ENCODE data around the gene MACROD2.

The MACROD2 gene

DNA sequence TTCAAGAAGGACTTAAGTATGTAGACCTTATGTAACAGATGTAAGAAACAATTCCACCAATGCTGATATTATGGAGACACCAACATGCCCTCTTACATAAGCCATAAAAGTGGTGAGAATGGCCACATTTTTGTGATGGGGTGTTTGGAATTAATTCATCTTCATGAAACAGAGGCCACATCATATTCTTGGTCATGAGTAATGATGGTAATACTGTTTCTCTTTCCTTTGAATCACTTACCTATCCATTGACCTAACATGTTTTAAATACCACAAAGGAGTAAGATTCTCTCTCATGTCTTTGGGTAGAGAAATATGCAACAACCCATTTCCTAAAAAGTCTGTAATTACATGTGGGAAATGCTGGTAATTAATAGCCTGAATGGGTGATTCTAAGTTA is 887.5 kb downstream of the MACROD2 start:
- no peak for DNase-seq (ENCODE audit: extremely low read depth in 1 of 2, low read depth in 1 of 2)

DNA sequence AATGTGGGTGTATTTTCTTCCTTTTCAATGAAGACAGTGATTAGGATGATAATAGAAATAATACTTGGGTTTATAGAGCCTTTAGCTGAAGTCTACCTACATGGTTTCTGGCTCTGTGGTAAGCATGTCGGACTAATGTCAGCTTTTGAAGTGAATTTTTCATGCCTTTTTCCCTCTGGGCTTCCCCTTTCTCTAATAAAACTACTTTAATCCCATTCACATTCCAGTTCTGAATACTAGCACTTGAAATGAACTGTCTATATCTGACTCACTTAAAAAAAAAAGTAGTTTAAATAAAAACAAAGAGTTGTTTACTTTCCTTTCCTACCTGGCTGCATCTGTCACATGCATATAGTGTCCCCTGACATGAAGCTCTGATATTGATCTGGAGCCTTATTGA is 888.0 kb downstream of the MACROD2 start:
- DNase-seq (ENCODE audit: extremely low read depth in 1 of 2, low read depth in 1 of 2) = no peak

DNA sequence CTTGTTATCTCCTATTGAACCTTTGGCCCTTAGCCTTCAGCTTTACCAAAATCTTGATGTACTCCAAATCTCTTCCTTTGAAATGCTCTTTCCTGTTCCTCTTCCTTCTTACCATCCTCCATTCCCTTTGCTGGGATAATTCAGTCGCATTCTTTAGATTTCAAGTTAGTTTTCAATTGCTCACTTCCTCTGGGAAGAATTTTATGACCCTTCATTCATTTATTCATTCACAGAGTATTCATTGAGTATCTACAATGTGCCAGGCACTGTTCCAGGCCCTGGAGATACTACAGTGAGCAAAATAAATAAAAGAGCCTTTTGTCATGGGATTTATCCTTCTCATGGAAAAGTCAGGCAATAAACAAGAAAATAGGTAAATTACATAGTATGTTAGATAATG is 890.3 kb downstream of the MACROD2 start:
- no peak for DNase-seq (ENCODE audit: extremely low read depth in 1 of 2, low read depth in 1 of 2)

DNA sequence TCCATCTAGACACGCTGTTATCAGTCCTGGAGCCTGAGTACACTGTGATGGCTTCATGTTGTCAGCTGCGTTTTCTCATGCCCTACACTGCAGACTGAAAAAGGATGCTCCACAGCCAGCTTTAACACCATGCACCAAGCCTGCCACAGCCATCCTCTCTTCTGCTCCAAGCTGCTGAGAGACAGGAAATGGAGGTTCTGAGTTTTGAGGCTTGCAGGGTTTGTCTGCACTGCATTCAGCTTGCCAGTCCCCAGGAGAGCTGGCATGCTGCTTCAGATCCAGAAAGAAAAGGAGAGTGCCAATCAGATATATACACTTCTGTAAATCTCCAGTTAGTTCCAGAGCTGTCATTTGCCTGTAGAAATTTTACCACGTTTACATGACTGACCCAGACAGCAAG is 892.8 kb downstream of the MACROD2 start:
- no peak for DNase-seq (ENCODE audit: extremely low read depth in 1 of 2, low read depth in 1 of 2)

DNA sequence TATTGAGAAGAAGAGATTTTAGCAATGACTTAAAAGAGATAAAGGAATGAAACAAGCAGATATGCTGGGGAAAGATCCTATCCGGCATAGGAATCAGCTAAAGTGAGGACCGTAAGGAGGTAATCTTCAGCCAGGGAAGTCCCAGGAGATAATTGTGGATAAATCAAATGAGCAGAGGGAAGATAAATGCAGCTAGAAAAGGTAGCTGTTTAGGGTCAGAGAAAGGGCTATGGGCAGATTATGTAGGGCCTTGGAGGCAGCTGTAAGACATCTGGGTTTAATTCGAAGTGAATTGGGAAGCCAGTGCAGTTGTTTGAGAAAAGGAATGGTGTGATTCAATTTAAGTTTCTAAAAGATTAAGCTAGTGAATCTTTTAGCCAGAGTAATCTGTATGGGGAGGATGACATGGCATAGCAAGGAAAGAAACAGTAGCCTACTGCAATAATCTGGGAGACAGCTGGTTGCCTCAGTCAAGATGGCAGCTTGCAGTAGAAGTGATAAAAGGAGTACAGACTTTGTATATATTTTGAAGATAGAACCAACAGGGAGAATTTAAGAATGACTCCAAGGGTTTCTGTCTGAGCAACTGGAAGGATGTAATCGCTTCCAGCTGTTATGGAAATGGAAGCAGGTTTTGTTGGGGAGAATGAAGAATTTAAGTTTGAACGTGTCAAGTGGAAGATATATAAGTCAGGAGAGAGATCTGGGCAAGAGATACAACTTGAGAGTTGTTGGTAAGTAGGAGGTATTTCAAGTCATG is 894.4 kb downstream of the MACROD2 start:
- DNase-seq (ENCODE audit: extremely low read depth in 1 of 2, low read depth in 1 of 2) = no peak

DNA sequence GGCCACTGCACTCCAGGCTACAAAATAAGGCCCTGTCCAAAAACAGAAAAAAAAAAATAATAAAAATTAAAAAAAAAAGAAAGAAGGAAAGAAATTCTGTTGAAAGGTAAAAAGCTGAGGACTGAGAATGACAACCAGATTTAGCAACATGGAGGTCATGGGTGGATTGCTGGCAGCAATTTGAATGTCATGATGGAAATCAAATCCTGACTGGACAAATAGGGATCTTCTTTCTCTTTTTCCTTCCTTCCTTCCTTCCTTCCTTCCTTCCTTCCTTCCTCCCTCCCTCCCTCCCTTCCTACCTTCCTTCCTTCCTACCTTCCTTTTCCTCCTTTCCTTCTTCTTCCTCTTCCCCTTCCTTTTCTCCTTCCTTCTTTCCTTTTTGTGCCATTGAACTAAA is 895.4 kb downstream of the MACROD2 start:
- no peak for DNase-seq (ENCODE audit: extremely low read depth in 1 of 2, low read depth in 1 of 2)

DNA sequence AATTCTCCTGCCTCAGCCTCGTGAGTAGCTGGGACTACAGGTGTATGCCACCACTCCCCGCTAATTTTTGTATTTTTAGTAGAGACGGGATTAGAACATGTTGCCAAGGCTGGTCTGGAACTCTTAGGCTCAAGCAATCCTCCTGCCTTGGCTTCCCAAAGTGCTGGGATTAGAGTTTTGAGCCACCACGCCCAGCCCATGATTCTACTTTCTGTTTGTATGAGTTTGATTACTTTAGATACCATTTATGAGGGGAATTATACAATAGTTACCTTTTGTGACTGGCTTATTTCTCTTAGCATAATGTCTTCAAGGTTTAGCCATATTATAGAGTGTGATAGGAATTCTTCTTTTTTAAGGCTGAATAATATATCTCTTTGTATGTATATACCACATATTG is 897.5 kb downstream of the MACROD2 start:
- no peak for DNase-seq (ENCODE audit: extremely low read depth in 1 of 2, low read depth in 1 of 2)

DNA sequence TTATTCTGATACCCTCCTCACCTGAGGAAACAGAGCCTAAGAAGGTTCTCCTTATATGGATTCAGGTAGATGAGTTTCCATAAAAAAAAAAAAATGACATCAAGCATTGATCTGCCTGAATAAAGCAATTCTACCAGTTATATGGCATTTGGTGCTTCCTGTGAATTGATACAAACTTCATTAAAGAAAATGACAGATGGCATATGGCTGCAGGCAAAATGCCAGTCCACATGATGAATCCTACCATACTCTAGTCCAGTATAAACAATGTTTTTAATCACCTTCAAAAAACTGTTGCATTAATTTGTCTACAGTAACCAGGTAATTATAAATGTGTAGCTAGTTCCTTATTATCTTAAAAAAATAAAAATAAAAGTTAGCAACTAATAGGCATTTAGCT is 901.3 kb downstream of the MACROD2 start:
- no peak for DNase-seq (ENCODE audit: extremely low read depth in 1 of 2, low read depth in 1 of 2)

DNA sequence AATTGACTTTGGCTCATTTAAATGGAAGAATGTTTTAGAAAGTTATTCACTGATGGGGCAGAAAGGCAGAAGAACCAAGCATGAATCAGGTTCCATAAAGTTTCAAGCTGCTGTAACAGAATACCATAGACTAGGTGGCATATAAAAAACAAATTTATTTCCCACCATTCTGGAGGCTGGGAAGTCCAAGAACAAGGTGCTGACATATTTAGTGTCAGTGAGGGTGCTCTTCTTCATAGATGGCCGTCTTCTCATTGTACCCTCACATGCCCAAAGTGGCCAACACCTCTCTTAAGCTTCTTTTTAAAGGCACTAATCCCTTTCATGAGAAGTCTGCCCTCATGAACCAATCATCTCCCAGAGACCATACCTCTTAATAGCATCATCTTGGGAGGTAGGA is 902.3 kb downstream of the MACROD2 start:
- no peak for DNase-seq (ENCODE audit: extremely low read depth in 1 of 2, low read depth in 1 of 2)

DNA sequence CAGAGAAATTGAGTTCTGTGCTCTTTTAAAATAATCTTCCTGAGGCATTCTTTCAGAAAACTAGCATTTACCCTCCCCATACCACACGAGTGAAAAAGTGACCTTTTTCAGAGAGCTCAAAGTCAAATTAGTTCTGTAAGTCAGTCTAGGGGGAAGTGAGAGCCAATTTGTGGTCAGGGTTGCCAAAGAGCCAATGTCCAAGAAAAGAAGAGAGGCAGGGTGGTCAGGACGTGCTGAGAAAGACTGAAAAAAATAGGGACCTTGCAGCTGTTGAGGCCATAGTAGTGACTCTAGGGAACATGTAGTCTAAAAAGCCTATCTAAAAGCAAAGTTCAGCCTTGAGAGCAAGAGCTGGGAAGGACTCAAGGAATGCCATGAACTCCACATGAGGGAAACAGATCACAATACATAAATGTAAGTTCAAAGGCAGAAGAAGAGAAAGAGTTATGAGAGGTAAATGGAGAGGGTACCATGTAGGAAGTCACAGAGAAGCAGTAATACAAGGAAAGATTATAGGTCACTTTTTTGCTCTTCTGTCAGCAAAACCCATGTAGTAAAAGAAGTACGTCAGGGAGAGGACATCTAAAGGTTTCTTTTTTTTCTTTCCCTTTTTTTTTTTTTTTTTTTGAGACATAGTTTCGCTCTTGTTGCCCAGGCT is 907.2 kb downstream of the MACROD2 start:
- no peak for DNase-seq (ENCODE audit: extremely low read depth in 1 of 2, low read depth in 1 of 2)

DNA sequence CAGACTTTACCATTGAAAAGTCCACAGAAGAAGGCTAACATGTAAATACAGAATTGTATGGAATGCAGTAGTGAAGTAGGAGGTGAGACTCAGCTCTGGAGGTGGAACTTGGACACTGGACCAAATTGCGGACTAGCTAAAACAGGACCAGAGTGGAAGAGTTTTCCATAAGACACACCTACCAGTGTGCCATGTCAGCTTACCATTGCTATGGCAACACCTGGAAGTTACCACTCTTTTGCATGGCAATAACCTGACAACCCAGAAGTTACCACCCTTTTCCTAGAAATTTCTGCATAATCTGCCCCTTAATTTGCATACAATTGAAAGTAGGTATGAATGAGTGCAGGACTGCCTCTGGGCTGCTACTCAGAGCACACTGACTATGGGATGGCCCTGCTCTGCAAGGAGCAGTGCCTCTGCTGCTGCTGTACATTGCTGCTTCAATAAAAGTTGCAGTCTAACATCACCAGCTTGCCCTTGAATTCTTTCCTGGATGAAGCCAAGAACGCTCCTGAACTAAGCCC is 911.7 kb downstream of the MACROD2 start:
- DNase-seq (ENCODE audit: extremely low read depth in 1 of 2, low read depth in 1 of 2) = no peak

DNA sequence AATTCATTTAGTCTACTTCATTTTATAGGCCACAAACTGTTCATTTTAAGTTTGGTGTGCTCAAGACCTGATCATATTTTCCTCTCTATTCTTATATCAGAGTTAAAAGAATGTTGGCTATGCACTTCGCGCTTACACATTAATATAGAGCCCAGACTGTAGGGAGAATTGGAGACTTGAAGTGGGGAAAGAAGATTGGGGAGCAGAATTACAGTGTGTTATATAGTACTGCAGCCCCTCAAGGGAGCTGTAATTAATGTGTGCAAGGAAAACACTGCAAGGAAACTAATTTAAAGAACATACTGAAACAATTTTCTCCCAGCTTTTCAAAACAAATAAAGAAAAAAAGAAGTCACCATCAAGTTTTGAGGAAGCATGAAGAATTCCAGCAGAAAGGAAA is 914.8 kb downstream of the MACROD2 start:
- no peak for DNase-seq (ENCODE audit: extremely low read depth in 1 of 2, low read depth in 1 of 2)

DNA sequence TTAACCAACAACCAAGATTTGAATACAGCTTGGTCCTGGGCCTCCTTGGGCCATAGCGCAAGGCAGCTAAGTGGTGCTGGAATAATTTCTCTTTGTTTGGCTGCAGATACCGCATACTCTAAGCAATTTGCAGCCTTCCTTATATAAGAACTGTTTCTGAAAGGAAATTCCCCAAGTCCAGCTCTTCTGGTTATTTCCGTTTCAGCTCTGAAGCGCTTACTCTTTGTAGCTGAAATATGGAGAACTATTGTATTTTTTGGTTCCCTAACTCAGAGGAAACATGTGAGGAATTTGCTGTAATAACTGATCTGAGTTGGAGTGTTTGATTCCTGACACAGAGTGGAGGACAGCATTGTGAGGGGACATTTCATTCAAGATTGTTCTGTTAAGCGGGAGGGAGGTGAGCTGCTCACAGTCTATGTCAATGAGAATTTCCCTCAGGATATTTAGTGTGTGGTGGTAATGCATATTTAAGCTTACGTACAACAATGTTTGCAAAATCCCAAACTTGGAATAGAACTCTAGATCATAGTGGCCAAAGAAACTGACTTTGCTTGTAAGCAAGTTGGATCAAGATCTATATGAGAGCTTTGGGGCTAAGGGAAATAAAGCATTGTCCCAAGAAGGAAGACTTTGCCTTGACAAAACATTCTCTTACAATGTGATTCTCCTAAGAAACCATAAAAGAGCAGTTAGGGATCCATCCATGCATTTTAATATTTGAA is 918.7 kb downstream of the MACROD2 start:
- no peak for DNase-seq (ENCODE audit: extremely low read depth in 1 of 2, low read depth in 1 of 2)

DNA sequence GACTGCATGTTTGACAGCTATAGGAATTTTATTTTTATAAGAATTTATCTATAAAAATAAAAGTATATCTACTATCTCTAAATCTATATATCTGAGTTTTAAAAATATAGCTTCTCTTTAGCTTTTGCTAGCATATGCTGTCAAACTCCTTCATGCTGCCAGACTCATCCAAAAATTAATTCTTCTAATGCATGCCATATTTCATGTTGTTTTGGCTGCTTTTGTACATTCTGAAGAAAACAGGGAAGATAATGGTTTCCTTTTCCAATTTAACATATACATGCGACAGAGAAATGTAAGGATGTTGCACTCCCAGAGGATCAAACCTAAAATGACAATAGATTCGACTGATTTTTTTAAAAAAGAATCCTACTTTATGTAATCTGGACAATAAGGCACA is 919.3 kb downstream of the MACROD2 start:
- DNase-seq (ENCODE audit: extremely low read depth in 1 of 2, low read depth in 1 of 2) = no peak

DNA sequence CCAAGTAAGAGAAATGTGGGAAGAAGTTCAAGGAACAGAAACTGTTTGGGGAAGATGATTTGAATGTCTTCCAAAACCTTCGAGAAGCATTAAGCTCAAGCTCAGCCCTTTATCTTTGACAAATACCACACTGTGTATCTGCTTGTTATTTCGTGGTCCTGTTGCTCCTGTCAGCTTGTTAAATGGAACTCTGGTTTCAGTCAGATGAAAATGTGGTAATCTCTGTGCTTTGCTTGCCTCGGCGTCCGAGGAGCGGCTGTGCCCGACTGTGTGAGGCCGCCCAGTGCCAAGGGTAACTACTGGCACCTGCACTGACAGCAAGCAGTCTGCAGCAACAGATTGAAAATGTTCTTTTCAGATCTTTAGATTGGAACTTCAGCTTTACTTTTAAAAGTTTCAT is 920.0 kb downstream of the MACROD2 start:
- no peak for DNase-seq (ENCODE audit: extremely low read depth in 1 of 2, low read depth in 1 of 2)

DNA sequence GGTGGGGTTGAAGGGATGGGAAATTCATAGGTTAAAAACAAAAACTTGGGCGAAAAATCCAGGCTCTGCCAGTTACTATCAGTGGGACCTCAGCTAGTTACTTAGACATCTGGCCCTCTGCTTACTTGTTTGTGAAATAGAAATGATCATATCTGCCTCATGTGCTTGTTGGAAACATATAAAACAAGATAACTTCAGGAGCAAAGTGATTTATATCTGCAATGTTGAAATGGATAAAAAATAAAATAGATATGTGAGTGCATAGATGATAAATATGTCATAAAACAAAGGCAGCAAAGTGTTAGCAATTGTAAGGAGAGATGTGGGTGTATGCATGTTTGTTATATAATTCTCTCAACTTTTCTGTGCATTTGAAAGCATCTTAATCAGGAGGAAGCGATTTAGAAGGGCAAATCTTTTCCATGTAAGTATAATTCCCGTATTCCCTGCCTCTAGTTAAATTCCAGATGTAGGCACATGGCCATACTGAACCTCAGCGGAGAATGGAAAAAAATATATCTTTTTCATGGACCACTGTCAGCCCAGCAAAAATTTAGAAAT is 921.1 kb downstream of the MACROD2 start:
- DNase-seq (ENCODE audit: extremely low read depth in 1 of 2, low read depth in 1 of 2) = no peak

DNA sequence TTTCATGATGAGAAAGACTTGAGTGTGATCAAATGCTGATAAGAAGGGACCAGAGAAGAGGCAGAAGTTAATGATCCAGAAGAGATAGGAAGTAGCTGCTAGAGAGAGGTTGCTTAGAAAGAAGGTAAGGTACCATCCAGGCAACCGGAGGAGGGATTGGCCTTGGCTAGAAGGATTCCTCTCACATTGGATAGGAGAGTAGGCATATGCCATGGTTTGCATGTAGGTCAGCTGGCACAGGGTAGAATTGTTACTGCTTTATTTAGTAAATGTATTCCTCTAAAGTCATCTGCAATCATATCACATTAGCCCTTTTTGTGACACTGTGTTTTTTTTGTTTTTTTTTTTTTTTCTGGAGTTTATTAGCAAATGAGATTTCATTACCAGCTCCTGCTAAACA is 923.0 kb downstream of the MACROD2 start:
- DNase-seq (ENCODE audit: extremely low read depth in 1 of 2, low read depth in 1 of 2) = no peak

DNA sequence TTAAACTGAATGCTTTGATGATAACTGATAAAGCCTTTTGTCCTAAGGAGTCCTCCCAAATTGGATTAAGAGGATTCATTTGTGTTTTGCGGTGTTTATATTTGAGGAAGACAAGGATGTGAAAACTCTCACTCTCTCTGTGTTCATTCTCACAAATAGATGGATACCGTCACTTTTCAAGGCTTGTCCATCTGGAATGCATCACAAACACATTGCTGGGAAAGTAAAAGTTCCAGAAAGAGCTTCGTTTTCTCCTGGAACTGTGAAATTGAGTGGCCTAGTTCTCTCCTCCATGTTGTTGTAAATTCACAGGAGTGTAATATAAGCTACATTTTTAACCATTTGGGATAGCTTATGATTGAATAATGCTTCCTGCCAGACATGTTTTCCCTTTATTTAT is 923.7 kb downstream of the MACROD2 start:
- DNase-seq (ENCODE audit: extremely low read depth in 1 of 2, low read depth in 1 of 2) = no peak

DNA sequence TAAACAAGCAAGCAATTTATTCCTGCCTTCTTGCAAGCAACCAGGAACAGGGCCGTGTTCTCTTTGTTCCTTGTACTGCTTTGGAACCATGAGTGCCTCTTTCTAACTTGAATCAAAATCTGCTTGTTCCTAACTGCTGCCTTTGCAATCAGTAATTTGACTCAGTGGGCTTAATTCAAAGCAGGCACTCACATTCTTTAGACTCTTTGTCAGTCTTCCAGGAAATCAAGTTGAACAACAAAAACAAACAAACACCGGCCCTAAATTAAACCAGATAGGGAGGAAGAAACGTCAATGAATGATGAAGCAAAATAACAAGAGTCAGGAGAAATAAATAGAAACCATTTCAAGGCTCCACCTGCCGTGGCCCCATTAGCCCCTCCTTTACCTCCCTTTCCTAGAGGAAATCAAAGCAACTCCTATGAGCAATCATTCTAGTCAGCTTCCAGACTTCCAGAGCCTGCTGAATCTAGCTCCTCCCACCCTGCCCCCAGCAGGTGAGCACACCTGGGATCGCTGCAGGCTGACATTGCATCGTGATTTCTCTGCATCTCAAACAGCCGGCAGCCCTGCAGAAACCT is 924.3 kb downstream of the MACROD2 start:
- DNase-seq (ENCODE audit: extremely low read depth in 1 of 2, low read depth in 1 of 2) = no peak

DNA sequence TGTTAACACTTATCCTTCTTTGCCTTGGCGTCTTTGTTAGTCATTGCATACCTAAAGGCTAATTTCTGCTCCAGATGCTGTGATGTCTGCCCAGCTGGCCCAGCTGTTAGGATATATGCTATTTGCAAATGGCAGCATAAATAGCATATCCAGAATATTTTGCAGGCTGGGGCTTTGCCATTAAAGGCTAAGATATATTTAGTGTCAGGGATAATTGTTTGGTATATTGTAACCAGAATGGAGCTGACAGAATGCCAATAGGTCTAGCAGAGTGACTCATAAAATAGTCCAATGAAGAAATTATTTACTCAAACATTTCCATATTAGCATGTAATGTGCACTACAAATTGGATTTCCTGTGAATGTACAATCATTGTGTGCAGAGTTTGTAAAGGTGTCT is 926.2 kb downstream of the MACROD2 start:
- no peak for DNase-seq (ENCODE audit: extremely low read depth in 1 of 2, low read depth in 1 of 2)
